GM13977 (cell line): Measurements from ENCODE around the gene TMEM109.

ENCODE experiments used
- DNase-seq: peaks from one replicate; pipeline ENCODE4 v3.0.0; 2012; ENCODE audit warnings: low spot score
- in situ Hi-C: fragments of 300-500 bp; cut with MboI; formaldehyde crosslinking; loops from one replicate; pipeline ENCODE4 v1.12.0; 2022; ENCODE audit warnings: low sequenced_read_pairs, low pct_unique_long_range_greater_than_20kb, mixed read lengths, inconsistent platforms; ENCODE audit not compliant: unreplicated experiment
- TF ChIP-seq, protein P1 (sequence below): IDR thresholded peaks from 2 replicates; pipeline ENCODE4 v1.5.1; 2012; ENCODE audit warnings: mild to moderate bottlenecking, control low read depth; ENCODE audit not compliant: insufficient read depth; ENCODE audit errors: extremely low read depth, missing control alignments

TMEM109 gene

DNA sequence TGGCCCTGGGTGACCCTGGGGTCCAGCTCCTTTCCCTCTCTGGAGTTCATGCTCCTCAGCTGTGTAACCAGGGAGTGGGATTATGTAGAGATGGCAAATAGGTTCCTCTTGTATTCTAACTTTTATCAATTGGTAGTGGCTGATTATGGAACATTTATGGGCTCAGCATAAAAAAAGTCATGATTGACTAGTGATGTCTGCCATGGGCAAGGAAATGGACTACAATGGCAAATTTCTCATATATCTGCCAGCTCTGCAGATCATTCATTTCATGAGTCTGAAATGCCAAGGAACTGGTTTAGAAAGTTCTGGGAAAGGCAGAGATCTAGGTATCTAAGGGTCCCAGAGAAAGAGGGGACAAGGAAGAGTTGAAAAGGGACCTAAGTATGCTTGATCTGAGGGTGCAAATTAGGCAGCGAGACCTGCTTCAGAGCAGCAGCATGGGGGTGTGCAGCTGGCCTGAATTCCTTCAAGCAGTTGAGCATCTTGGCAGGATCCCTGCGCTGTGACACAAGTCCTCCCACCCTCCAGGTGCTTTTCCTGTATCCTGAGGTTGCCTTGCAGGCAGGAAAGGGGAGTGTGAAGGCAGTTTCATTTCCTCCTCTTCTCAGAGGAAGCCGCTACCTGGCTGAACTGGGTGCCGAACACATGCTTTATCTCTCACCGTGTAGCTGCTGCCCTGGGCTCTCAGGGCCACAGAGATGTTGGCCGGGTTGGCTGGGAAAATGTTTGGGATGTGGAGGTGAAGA, 27.6 kb downstream of the TMEM109 start:
- in situ Hi-C loops = no loop called here
- TF ChIP-seq, protein P1, sequence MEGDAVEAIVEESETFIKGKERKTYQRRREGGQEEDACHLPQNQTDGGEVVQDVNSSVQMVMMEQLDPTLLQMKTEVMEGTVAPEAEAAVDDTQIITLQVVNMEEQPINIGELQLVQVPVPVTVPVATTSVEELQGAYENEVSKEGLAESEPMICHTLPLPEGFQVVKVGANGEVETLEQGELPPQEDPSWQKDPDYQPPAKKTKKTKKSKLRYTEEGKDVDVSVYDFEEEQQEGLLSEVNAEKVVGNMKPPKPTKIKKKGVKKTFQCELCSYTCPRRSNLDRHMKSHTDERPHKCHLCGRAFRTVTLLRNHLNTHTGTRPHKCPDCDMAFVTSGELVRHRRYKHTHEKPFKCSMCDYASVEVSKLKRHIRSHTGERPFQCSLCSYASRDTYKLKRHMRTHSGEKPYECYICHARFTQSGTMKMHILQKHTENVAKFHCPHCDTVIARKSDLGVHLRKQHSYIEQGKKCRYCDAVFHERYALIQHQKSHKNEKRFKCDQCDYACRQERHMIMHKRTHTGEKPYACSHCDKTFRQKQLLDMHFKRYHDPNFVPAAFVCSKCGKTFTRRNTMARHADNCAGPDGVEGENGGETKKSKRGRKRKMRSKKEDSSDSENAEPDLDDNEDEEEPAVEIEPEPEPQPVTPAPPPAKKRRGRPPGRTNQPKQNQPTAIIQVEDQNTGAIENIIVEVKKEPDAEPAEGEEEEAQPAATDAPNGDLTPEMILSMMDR = no peak
- DNase-seq = no peak

DNA sequence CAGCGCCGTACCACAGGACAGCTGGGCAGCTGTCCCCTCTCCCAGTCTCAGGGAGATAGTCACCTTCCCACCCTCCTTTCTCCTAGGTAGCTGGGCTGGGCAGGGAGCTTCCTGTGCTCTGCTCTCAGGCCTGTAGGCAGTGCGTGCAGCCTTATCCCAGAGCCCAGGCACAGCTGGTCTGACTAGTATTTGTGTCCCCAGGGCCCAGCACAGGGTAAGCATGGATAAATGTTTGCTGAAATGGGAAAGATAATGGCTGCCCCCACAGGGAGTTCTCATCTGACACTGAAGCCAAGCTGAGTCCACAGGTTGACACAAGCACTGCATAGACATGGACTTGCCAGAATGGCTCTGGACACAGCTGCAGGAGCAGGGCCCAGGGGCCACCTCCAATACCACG, 28.3 kb downstream of the TMEM109 start:
- in situ Hi-C loops = no loop called here
- TF ChIP-seq, protein P1 = no peak
- no peak for DNase-seq

DNA sequence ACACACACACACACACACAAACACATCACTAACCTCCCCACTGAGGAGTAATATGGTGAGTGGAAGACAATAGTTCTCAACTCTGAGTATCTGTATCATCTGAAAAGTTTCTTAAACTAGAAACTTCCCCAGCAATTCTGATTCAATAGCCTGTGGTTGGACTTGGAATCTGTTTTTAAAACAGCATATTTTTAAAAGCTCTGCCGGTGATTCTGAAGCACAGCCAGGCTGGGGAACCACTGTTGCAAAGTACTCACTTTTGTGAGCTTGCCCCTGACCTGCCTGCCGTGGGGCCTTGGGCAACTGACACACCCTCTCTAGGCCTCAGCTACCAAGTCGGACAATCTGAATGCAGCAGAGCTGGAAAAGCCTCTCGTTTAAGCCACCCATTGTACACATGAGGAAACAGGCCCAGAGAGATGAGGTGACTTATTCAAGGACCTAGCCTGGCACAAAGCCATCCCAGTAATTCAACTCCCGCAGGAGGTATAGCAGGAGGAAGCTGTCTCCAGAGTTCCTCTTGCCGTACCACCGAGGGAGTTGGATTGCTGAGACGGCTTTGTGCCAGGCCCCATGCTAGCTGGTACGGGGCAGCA, 29.1 kb downstream of the TMEM109 start:
- DNase-seq = no peak
- in situ Hi-C loops = no loop called here
- TF ChIP-seq, protein P1 = no peak

DNA sequence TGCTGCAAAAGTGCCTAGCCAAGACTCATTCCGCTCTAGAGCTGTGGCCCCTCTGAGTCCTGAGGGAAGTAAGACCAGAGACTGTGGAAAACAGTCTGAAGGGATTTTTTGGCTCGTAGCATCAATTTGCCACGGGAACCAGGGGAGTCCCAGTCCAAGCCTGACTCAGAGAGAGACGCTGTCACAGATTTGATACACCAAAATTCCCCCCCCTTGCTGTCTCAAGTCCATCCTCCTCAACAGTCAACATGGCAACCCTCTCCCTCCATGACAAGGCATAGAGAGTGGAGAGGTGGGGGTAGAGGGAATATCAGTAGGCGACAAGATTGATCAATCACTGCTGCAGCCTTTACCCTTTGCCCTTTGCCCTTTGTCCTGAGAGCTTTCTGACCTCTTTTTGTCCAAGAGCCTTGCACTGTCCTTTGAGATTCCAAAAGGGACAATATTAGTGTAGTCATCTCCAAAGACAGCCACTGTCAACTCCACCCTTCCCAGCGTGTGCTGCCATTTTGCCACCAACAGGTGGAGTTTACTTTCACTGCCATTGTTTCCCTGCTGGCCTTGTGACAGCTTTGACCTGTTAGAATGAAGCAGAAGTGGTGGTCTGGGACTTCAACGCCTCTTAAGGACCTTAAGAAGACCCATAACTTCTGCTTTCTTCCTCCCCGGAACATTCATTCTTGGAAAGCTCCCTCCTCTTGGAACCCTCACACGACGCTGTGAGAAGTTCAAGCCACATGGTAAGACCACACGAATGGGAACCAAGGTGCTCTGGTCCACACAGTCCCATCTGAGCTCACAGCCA, 30.7 kb downstream of the TMEM109 start:
- in situ Hi-C loops = no loop called here
- TF ChIP-seq, protein P1 = peak; percentile 37
- no peak for DNase-seq

DNA sequence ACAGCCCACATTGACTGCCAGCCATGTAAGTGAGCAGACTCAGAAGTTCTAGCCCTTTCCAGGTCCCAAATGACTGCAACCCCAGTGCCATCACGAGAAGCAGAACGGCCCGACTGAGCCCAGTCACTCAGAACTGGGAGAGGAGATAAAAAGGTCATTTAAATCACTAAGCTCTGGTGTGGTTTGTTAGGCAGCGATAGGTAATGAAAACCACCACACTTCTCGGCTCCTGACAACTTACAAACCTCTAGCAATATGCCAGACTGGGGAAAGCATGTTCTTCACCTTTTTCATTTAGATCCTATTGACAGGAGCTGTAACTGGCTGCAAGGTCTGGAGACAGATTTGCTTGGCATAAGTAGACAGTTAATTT, 31.3 kb downstream of the TMEM109 start:
- TF ChIP-seq, protein P1 = no peak
- DNase-seq = no peak
- in situ Hi-C loops = no loop called here

DNA sequence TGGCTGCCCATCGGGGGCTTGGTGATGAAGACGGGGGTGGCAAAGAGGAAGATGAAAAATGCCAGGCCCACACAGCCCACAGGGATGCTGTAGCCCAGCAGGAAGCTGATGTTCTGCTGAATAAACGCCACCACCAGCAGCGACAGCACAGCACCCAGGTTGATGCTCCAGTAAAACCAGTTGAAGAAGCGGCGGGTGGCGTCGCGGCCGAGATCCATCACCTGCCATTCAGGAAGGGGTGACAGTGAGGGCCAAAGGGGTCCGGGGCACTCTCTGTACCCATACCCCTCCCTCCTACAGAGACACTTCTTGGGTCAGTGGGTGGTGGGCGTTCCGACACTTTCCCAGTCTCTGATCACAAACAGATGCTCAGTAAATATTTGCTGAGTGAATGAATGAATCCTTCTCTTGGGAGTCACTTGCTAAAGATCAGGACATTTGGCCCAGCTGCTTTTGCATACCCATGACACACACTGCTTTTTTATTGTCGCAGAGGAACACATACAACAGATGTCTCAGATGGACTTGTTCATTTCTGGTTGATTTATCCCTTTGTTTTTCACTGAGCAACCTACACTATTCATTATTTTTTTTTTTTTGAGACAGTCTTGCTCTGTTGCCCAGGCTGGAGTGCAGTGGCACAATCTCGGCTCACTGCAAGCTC, 32.8 kb downstream of the TMEM109 start:
- TF ChIP-seq, protein P1 = no peak
- in situ Hi-C loops = no loop called here
- no peak for DNase-seq
